GM23338 (cell line): ENCODE results near the gene ZNF609. TPM values are rescaled to one million over a fixed set of nuclear protein-coding genes. Genes with fewer than 3 reads are reported as not detected.

Experiments used
- ATAC-seq: fragments of 200-7000 bp; cut with Tn5 transposase; 3 replicates; pipeline ENCODE4 v1.9.1; 2020
- DNase-seq: peaks from one replicate; pipeline ENCODE4 v3.0.0-alpha.2; 2015; ENCODE audit warnings: low spot score
- H2AFZ ChIP-seq: fragments of 200-600 bp; sonication (generic); 2 replicates; pipeline ENCODE4 v1.8.0; 2016; ENCODE audit warnings: antibody characterized with exemption, mild to moderate bottlenecking, moderate library complexity
- H3F3A ChIP-seq: fragments of 200-600 bp; sonication (generic); replicated peaks from 2 replicates; pipeline ENCODE4 v1.8.0; 2017; ENCODE audit warnings: antibody characterized with exemption, mixed run types, low read depth
- H3K27ac ChIP-seq: fragments of 200-600 bp; sonication (generic); 2 replicates; pipeline ENCODE4 v1.6.1; 2016; ENCODE audit warnings: low read depth
- H3K27me3 ChIP-seq: fragments of 200-600 bp; sonication (generic); 2 replicates; pipeline ENCODE4 v1.8.0; 2016; ENCODE audit warnings: mild to moderate bottlenecking, mixed run types, moderate library complexity; ENCODE audit not compliant: insufficient read depth
- H3K36me3 ChIP-seq: fragments of 200-600 bp; sonication (generic); 2 replicates; pipeline ENCODE4 v1.8.0; 2016; ENCODE audit warnings: mild to moderate bottlenecking; ENCODE audit not compliant: insufficient read depth
- H3K4me1 ChIP-seq: fragments of 200-600 bp; sonication (generic); 2 replicates; pipeline ENCODE4 v1.8.0; 2016; ENCODE audit warnings: mild to moderate bottlenecking, moderate library complexity; ENCODE audit not compliant: insufficient read depth
- H3K4me2 ChIP-seq: fragments of 200-600 bp; sonication (generic); 2 replicates; pipeline ENCODE4 v1.7.1; 2017; ENCODE audit warnings: mixed run types
- H3K4me3 ChIP-seq: fragments of 200-600 bp; sonication (generic); 2 replicates; pipeline ENCODE4 v1.6.1; 2016; ENCODE audit warnings: mixed run types
- H3K79me2 ChIP-seq: fragments of 200-600 bp; sonication (generic); replicated peaks from 2 replicates; pipeline ENCODE4 v1.8.0; 2017; ENCODE audit warnings: mild to moderate bottlenecking; ENCODE audit not compliant: insufficient read depth
- H3K9me2 ChIP-seq: fragments of 200-600 bp; sonication (generic); 2 replicates; pipeline ENCODE4 v1.8.0; 2017; ENCODE audit not compliant: insufficient read depth
- H4K20me1 ChIP-seq: fragments of 200-600 bp; sonication (generic); replicated peaks from 2 replicates; pipeline ENCODE4 v1.8.0; 2017; ENCODE audit warnings: mild to moderate bottlenecking; ENCODE audit not compliant: insufficient read depth
- H3K27ac Mint-ChIP-seq: 2 replicates; pipeline ENCODE4 v1.8.0; 2020; ENCODE audit warnings: inconsistent platforms, mild to moderate bottlenecking, moderate library complexity, mixed read lengths
- H3K27me3 Mint-ChIP-seq: 3 replicates; pipeline ENCODE4 v1.8.0; 2022; ENCODE audit warnings: low read depth, mild to moderate bottlenecking, moderate library complexity, mixed read lengths, inconsistent platforms; ENCODE audit not compliant: insufficient read depth, poor library complexity
- H3K36me3 Mint-ChIP-seq: 3 replicates; pipeline ENCODE4 v1.8.0; 2021; ENCODE audit warnings: low read depth, mild to moderate bottlenecking, inconsistent platforms, moderate library complexity, mixed read lengths
- H3K4me1 Mint-ChIP-seq: 3 replicates; pipeline ENCODE4 v1.8.0; 2020; ENCODE audit warnings: mild to moderate bottlenecking, inconsistent platforms, mixed read lengths
- H3K4me3 Mint-ChIP-seq: 3 replicates; pipeline ENCODE4 v1.8.0; 2021; ENCODE audit warnings: moderate library complexity, mild to moderate bottlenecking, inconsistent platforms, mixed read lengths
- H3K9me3 Mint-ChIP-seq: 3 replicates; pipeline ENCODE4 v1.8.0; 2020; ENCODE audit warnings: moderate library complexity, mild to moderate bottlenecking, inconsistent platforms, mixed read lengths
- CREB1 ChIP-seq: fragments of 250-450 bp; sonication (Bioruptor Pico); IDR thresholded peaks from 2 replicates; pipeline ENCODE4 v1.5.0; 2020; ENCODE audit warnings: low read depth, mild to moderate bottlenecking, moderate library complexity
- EZH2 ChIP-seq: fragments of 200-600 bp; sonication (generic); IDR thresholded peaks from one replicate; pipeline ENCODE4 v1.8.0; 2017; ENCODE audit warnings: antibody characterized with exemption, mild to moderate bottlenecking, low read depth; ENCODE audit not compliant: unreplicated experiment
- EZH2phosphoT487 ChIP-seq: fragments of 200-600 bp; sonication (generic); IDR thresholded peaks from one replicate; pipeline ENCODE4 v1.8.1; 2018; ENCODE audit warnings: antibody characterized with exemption; ENCODE audit not compliant: unreplicated experiment
- NANOG ChIP-seq: IDR thresholded peaks from 2 replicates; pipeline ENCODE4 v1.6.1; 2016; ENCODE audit warnings: antibody characterized with exemption, borderline replicate concordance
- POLR2AphosphoS5 ChIP-seq: IDR thresholded peaks from 2 replicates; pipeline ENCODE4 v1.6.1; 2016; ENCODE audit warnings: antibody characterized with exemption, low read depth
- STAT1 ChIP-seq: IDR thresholded peaks from one replicate; pipeline ENCODE4 v1.6.1; 2016; ENCODE audit warnings: antibody characterized with exemption; ENCODE audit not compliant: unreplicated experiment
- ZNF114 ChIP-seq: fragments of 250-450 bp; sonication (Bioruptor Pico); IDR thresholded peaks from 2 replicates; pipeline ENCODE4 v1.5.0; 2020; ENCODE audit warnings: mild to moderate bottlenecking, moderate library complexity
- ZNF462 ChIP-seq: fragments of 250-450 bp; sonication (Bioruptor Pico); IDR thresholded peaks from 2 replicates; pipeline ENCODE4 v1.5.0; 2020; ENCODE audit warnings: mild to moderate bottlenecking, moderate library complexity
- polyA plus RNA-seq: library from polyadenylated mRNA; unstranded; fragments of >200 nt; fragmentation: Nextera tagmentation; extraction: Ambion mirVana; gene quantifications from 2 replicates; pipeline ENCODE4 v1.2.1, GENCODE V29; 2016
- total RNA-seq: library from RNA; depleted of rRNA; stranded (reverse); fragments of >200 nt; shearing (Covaris generic); gene quantifications from 2 replicates; pipeline ENCODE4 v1.2.3, GENCODE V29; 2014
- TF ChIP-seq, protein P1 (sequence below): IDR thresholded peaks from 2 replicates; pipeline ENCODE4 v1.6.1; 2016; ENCODE audit warnings: antibody characterized with exemption
- TF ChIP-seq, protein P2 (sequence below), 2 experiments: fragments of 200-600 bp in 1 of 2; sonication (generic) in 1 of 2; conservative IDR thresholded peaks; 2 replicates each; pipeline versions ENCODE4 v1.5.1 to v1.6.1; 2016 to 2017; ENCODE audit warnings: antibody characterized with exemption in 2 of 2, low read depth in 2 of 2, mild to moderate bottlenecking in 2 of 2, moderate library complexity in 1 of 2

ZNF609 gene
- total and polyA plus RNA-seq, 2 experiments from 2014 or later: 26.4 to 40.2 TPM

- Histone ChIP-seq H3K27ac (no peak overlapping the region), H3F3A (peaks cover 41% of the 10 kb centered on the region)
Observed at GRCh38 chr15:64713592-64713991, 253.2 kb downstream of the ZNF609 start.

GRCh38 chr15:64716452-64716851 is 256.1 kb downstream of the ZNF609 start:
- no peak overlapping the region for H3K4me3 ChIP-seq
- H3K27ac ChIP-seq: no peak overlapping the region
- ATAC-seq (no peak), DNase-seq (no peak)
- H3K9me2 ChIP-seq: no peaks in the 10 kb centered on the region
- Mint-ChIP-seq H3K27me3 (peaks cover 16% of the 10 kb centered on the region), H3K27ac (no peak overlapping the region), H3K36me3 (peaks cover 89% of the 10 kb centered on the region), H3K9me3 (peaks cover 2% of the 10 kb centered on the region; the same call in 1 of the 3 replicates), H3K4me1 (peaks cover 9% of the 10 kb centered on the region; the same call in 1 of the 3 replicates), H3K4me3 (no peak overlapping the region)
- H4K20me1 ChIP-seq: peaks cover 18% of the 10 kb centered on the region
- H3F3A ChIP-seq: peaks cover 38% of the 10 kb centered on the region
- H2AFZ ChIP-seq: no peak overlapping the region
- peaks cover 35% of the 10 kb centered on the region for H3K36me3 ChIP-seq
- H3K79me2 ChIP-seq: peaks cover 17% of the 10 kb centered on the region
- no peaks in the 10 kb centered on the region for H3K27me3 ChIP-seq
- H3K4me2 ChIP-seq: no peak overlapping the region
- H3K4me1 ChIP-seq: no peaks in the 10 kb centered on the region
- TF ChIP-seq, protein P1, sequence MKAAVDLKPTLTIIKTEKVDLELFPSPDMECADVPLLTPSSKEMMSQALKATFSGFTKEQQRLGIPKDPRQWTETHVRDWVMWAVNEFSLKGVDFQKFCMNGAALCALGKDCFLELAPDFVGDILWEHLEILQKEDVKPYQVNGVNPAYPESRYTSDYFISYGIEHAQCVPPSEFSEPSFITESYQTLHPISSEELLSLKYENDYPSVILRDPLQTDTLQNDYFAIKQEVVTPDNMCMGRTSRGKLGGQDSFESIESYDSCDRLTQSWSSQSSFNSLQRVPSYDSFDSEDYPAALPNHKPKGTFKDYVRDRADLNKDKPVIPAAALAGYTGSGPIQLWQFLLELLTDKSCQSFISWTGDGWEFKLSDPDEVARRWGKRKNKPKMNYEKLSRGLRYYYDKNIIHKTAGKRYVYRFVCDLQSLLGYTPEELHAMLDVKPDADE: no peak
- TF ChIP-seq CREB1 (CRISPR knock-in tag): no peak
- no peak for TF ChIP-seq EZH2phosphoT487
- TF ChIP-seq ZNF114 (CRISPR knock-in tag): no peak
- no peak for TF ChIP-seq POLR2AphosphoS5
- TF ChIP-seq, protein P2, sequence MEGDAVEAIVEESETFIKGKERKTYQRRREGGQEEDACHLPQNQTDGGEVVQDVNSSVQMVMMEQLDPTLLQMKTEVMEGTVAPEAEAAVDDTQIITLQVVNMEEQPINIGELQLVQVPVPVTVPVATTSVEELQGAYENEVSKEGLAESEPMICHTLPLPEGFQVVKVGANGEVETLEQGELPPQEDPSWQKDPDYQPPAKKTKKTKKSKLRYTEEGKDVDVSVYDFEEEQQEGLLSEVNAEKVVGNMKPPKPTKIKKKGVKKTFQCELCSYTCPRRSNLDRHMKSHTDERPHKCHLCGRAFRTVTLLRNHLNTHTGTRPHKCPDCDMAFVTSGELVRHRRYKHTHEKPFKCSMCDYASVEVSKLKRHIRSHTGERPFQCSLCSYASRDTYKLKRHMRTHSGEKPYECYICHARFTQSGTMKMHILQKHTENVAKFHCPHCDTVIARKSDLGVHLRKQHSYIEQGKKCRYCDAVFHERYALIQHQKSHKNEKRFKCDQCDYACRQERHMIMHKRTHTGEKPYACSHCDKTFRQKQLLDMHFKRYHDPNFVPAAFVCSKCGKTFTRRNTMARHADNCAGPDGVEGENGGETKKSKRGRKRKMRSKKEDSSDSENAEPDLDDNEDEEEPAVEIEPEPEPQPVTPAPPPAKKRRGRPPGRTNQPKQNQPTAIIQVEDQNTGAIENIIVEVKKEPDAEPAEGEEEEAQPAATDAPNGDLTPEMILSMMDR (conservative IDR thresholded peaks at IDR 0.05; ENCODE audit: low read depth in 2 of 2): no peak
- TF ChIP-seq ZNF462 (CRISPR knock-in tag): no peak

More at GRCh38 chr15:64713592-64713991, 253.2 kb downstream of the ZNF609 start:
- Mint-ChIP-seq H3K4me1 (peaks cover 5% of the 10 kb centered on the region; the same call in 1 of the 3 replicates), H3K27ac (no peak overlapping the region), H3K27me3 (peaks cover 16% of the 10 kb centered on the region), H3K36me3 (peaks cover 89% of the 10 kb centered on the region), H3K9me3 (peaks cover 2% of the 10 kb centered on the region; the same call in 1 of the 3 replicates), H3K4me3 (no peak overlapping the region)
- peaks cover 14% of the 10 kb centered on the region for H4K20me1 ChIP-seq
- no peaks in the 10 kb centered on the region for H3K27me3 ChIP-seq
- H3K4me3 ChIP-seq: no peak overlapping the region
- no peak overlapping the region for H2AFZ ChIP-seq
- peaks cover 33% of the 10 kb centered on the region for H3K36me3 ChIP-seq
- DNase-seq: no peak
- no peaks in the 10 kb centered on the region for H3K9me2 ChIP-seq
- H3K4me1 ChIP-seq: no peaks in the 10 kb centered on the region
- H3K79me2 ChIP-seq: no peaks in the 10 kb centered on the region; the same call in 1 of the 2 replicates
- ATAC-seq: no peak
- TF ChIP-seq CREB1 (CRISPR knock-in tag) (no peak), NANOG (no peak), POLR2AphosphoS5 (no peak), EZH2 (no peak), STAT1 (no peak)
- H3K4me2 ChIP-seq: no peak overlapping the region
